ENCODE data around the gene DUOXA2.
"Not testable (repeated sequence)": the region's sequence is repeated elsewhere in the genome, so short reads cannot be mapped to it uniquely, and the experiment has no call there.

DUOXA2 gene

DNA sequence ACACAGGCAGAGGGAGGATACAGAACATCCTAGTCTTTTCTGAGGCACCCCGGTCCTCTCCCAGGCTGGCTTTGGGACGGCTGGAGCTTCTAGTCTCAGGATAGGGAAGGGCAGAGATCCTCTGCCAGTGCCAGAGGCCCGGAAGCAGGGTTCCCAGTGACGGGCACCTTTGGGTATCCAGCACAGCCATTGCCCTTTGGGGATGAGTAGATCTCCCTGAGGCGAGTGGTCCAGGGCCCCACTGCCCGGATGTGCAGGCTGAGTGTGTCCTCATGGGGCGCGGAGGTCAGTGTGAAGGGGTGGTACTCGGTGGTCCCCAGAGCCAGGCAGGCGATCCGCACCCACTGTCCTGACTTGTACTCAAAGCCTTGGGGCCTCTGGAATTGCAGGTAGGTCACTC is 18.5 kb upstream of the DUOXA2 start:
- DNase-seq (ENCODE audit: low read depth), result no peak

DNA sequence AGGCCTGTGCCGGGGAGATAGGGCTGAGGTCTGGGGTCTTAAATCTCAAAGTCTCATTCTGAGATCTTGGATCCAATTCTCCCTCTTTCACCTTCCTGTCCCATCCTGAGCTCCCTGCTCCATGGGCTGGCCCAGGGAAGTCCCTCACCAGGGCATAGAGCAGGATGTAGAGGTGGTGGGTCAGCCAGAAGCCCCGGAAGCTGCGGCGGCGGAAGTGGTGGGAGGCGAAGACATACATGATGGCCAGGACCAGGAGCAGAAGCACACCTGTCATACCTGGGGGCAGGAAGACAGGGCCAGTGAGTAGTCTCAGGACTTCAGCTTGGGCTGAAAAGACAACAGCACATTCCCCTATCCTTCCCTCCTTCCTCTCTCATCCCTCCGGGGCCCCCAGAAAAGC is 16.7 kb upstream of the DUOXA2 start:
- DNase-seq (ENCODE audit: low read depth), result no peak

DNA sequence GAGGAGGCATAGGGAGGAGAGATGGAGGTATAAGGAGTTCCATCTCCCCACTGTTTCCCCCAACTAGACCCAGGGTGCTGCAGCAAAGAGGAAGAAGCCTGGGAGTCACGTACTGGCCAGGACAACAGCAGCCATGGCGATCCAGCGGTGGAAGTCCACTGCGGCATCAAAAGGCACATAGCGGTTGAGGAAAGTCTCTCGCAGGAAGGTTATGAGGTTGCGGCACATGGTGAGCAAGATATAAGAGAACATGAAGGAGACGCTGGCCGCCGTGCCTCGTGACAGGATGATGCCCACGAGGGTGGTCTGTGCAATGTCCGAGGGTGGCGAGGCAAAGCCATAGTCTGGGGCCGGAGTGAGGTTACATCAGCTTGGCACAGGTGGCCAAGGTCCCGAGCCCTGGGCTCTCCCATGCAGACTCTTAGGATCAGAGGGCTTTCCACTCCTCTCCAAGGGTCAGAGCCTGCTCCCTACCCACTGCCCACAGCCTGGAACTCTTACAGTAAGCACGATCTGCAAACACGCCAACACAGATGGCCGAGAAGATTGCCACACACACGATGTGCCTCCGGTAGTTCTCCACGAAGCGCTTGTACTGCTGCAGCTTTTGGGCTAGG is 14.5 kb upstream of the DUOXA2 start:
- DNase-seq (ENCODE audit: low read depth), result no peak

DNA sequence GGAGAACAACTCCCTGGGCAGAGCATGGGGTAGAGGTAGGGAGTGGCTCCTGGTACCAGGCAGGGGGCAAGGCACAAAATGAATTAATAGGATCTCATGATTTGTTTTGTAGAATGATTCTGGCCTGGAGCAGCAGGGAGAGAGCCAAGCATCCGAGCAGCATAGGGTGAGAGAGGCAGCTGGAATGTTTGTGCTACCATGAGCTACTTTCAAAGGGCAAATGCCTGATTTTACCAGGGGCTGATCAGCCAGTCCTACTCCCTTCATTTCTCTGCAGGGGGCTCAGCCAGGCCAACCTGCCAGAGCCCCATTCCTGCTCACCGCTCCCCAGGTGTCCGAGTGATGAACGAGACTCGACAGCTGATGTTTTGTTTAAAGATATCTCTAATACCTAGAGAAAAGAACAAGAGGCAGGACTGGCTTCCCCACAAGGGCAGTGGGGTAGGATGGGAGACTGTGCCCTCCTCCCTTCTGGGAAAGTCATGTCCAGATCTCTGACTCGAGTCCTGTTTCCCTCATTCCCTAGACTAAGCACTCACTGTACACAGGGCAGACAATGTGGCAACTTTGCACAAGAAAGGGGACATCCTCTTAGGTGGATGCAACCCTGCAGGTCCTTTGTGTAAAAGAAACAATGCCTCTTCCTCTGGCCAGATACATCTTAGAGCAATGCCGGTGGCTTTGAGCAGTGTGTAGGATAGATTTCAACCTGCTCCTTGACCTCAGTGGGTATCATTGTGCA is 13.1 kb upstream of the DUOXA2 start:
- DNase-seq (ENCODE audit: low read depth), result no peak

DNA sequence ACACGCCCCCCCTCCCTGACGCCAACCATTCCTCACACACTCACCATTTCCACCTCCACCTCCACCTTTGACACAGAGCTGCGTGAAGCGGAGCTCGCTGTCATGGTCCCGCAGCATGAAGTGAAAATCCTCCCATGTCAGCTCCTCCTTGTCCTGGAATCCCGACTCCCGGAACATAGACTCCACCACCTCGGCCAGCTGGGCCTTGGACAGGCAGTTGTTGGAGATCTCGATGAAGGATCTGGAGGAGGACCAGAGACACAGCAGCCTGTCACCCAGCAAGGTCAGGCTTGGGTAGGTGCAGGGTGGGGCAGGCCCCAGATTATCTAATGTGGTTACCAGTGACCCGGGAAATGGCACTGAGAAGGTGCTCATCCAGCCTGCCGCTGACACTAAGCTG is 12.4 kb upstream of the DUOXA2 start:
- DNase-seq (ENCODE audit: low read depth), result no peak

DNA sequence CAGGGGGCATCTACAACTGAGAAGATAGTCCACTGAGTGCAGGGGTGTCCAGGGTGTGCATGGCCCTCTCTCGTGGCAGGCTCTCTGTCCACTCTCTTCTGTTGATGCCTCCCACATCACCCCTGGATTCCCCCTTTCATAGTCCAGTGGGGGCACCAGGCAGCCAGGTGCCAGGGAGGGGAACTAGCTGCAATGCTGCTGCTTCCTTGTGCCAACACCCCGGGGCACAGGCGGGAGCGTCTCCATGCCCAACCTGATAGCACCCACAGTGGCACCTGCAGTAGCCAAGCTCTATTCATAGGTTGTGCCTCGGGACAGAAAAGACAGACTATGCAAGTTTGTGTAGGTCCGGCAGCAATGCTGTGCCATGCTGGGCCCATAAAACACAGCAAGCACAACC is 11.9 kb upstream of the DUOXA2 start:
- no peak for DNase-seq (ENCODE audit: low read depth)

DNA sequence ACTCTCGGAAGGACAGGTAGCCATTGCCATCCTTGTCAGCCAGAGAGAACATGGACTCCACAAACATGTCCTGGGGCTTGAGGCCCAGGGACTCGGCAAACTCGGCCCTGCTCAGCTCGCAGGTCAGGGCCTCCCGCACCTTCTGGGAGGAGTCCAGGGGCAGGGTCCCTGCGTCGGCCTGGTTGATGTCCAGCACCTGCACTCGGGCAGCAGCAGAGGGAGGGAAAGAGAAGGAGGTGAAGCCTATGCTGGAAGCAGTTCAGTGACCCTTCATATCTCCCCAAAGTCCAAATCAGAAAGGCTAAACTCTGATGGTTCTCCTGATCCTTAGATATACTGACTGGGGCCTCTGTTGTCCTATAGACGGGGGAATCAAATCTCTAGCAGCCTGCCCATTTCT is 10.0 kb upstream of the DUOXA2 start:
- not testable (repeated sequence) for DNase-seq (ENCODE audit: low read depth)

DNA sequence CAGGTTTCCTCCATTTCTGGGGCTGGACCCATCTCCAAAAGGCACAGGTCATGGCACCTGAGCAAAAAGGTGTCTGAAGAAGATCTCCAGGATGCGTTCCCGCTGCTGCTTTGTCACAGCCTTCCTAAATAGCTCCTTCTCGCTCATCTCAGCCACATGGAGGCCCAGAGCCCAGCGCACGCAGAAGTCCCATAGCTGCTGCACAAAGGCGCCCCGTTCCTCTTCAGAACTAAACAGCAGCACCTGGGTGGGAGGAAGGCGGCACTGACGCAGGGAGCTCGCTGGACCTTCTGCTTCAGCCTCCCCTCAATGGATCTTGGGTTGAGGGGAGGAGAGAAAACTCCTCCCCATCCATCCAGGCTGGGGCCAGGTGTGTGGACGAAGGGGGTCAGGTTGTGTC is 8.5 kb upstream of the DUOXA2 start:
- no peak for DNase-seq (ENCODE audit: low read depth)

DNA sequence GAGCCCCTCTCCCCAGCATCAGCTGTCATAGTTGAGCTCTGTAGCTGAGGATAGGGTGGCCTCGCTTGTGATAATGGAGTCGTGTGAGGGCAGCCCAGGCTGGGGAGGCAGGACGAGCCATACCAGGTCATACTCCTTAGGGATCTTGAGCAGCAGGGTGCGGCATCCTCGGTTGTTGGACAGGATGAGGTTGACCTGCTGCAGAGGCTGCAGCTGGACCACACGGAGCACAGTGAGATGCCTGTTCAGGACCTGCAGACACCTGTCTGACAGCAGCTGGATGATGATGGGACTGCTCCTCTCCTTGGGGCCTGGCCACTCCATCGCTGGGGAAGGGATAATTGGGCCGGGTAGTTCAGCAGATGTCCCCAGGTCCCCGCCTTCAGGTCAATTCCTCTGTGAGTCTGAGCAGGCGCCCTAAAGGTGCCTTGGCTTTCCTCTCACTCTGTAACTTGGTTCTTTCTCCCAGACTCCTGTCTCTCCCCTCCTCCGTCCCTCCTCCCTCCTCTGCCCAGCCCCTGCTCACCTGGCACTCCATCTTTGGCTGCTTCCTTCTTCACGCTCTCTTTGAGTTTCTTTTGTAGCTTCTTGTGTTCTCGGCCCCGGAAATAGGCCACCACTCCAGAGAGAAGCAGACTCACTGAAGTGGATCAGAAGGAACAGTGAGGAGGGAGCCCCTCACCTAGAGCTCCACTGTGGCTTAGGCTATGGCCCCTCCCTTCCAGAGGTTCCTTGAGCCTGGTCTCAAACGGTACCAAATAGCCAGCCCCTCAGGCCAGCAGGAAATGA is 7.9 kb upstream of the DUOXA2 start:
- DNase-seq (ENCODE audit: low read depth), result no peak

DNA sequence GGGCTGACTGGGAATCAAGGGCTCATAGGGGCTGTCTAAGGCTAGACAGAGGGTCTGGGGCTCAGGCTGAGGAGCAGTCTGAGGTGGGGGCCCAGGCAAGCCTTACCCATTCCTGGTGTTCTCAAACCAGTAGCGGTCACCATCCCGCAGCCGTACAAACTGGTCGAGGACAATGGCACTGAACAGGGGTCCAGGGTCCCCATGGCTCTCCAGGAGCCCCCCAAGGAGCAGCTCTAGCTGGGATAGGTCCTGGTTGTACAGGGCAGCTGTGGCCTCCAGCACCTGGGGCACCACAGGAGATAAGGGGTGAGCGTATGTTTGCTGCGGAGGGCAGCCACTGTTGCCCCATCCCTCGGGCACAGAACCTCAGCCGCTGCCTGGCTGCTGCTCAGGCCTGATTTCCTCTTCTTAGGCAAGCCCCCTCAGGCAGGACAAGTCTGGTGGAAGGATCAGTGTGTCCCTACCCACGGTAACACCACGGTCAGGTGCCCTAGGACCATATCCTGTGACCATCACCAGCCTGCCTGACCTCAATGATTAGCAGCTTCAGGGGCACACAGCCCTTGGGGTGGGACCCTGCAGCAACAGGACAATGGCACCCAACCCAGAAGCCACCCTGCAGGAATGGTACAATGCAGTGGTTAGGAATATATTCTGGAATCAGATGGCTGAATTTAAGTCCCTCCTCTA is 6.0 kb upstream of the DUOXA2 start:
- DNase-seq (ENCODE audit: low read depth), result no peak

DNA sequence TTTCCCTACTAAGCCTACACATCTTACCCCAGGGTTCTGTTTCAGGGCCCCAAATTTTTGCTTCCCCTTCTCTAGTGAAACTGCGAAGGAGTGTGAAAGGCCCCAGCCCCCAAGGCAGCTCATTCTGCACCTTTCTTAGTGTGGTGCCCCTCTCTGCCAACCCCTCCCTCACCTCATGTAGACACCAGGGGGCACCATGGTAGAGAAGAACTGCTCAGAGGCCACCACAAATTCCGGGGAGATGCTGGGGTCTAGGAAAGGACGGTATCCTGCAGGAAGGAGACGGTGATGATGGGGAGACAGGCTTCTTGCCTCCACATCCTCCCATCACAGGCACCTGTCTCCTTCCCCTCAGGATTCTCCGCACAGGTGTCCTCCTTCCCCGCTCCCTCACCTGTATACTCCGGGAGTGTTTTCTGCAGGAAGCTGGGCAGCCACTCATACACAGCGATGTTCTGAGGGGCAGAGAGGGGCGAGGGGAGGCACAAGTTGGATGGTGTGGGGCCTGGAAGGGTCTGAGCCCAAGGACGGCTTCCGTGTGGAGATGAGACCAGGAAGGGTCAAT is 3.8 kb upstream of the DUOXA2 start:
- DNase-seq (ENCODE audit: low read depth), result no peak

DNA sequence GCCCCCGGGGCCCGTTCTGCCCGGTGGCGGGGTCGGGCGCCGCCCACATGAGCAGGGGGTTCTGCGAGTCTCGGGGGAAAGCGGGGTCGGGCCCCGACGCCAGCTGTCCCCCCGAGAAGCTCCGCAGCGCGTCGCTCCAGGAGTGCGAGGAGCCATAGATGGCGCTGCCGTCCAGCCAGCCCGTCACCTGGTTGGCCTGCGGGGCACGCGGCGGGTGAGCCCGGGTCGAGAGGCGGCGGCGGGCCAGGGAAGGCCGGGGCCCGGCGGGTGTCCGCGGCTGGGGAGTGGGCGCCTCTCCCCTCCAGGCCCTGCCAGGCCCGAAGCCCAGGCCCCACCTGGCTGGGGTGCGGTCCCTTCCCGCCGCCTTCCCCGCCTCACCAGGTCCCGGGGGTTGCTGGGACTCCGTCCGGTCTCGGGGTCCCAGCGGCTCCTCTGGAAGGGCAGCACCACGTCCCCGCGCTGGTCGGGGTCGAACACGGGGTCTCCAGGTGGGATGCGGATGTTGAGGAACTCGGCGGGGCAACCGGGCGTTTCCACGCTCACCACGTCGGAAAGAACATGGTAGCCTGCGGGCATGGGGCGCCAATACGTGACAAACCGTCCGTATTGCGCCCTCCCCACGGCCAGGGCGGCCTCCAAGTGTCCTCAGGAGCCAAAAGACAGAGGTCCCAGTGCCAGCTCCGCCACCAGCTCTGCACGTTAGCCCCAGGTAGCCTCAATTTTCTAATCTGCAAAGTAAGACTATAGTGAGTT is 2.6 kb upstream of the DUOXA2 start:
- DNase-seq (ENCODE audit: low read depth), result no peak

DNA sequence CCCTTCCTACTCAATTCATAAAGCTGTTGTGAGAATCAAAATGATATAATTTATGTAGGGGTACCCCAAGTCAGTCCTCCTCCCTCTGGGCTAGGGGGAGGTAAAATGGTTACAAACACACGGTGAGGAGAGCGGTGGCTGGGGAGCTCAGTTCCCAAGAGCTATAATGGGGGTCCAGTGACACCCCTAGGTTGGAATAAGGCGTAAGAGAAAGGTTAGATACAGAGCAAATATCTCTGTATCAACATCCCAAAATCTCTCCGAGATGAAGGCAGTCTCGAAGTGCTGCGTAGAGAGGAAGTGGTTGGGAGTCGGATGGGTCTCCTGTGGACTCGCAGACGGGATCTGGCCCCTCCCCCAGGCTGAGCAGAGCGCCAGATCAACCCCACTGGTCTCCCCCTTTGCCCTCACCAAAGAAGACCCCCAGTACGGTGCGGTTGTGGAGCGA is 2.0 kb upstream of the DUOXA2 start:
- DNase-seq (ENCODE audit: low read depth), result no peak

DNA sequence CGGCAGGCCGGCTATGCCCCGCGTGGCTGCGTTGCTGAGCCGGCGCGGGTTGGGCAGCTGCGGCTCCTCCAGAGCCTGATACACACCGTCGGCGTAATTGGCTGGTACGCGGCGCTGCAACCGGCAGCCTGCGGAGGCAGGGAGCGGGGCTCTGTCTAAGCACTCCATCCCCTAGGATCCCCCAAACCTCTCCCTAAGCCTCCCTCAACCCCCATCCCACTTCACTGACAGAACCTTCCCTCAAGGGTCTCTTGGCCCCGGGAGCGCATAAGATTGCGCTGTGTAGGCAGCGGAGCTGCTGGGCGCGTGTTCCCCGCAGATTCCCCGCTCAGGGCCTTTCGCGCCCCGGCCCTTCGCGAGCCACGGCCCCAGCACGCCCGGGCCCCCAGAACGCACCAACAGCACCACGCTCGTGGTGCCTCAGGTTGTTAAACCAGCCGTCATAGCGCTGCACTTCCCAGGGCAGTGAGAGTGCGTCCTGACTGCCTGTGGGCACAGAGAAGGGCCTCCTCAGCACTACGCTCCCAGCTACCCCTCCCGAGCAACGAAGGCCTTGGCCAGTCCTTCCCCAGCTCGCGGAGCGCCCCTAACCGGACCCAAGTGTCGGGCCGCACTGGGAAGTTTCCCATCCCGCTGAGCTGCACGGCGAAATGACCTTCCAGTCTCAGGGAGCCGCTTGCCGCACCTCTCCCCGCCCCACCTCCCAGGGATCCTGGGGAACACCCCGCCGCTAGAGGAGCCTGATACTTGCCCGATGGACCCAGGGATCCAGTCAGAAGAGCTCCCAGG is 1.3 kb upstream of the DUOXA2 start:
- no peak for DNase-seq (ENCODE audit: low read depth)

DNA sequence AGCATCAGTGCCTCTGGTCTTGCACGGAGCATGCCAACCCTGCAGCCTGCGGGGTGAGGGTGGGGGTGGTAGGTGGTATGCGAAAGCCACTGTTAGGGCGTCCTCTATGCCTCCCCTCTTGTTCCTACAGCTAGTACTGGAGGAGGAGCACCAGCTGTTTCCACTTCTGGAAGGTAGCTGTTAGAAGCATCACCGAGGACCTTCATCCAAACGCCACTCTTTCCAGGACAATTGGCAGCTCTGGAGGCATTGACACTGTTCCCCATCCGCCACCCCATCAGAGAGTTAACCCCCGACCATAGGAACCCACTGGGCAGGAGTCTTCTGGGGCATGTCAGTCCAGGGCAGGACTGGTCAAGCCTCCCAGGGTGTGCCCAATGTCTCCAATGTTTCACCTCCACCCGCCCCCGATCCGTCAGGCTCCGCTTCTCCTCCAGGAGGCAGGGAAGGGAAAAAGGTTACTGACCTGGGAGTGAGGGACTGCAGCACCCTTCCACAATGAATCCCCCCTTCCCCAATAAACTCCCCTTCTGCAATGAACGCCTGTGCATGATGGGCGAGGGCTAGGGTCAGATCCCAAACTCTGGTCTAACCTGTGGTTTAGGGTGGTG is 641 bp upstream of the DUOXA2 start:
- DNase-seq (ENCODE audit: low read depth), result no peak

DNA sequence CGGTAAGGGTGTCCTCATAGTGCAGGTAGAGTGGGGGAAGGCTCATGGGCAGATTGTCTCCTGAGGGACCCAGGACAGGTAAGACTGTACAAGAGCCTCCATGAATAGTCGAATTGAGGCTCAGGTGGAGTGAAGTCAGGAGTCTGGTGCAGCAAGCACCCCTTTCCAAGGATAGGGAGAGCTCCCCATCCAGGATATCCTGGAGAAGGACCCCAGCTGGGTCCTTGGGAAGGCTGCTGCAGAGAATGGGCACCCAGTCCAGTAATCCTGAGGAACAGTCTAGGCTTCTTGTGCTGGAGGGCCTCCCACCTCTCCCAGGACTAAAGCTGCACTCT is 592 bp downstream of the DUOXA2 start:
- DNase-seq (ENCODE audit: low read depth), result no peak

DNA sequence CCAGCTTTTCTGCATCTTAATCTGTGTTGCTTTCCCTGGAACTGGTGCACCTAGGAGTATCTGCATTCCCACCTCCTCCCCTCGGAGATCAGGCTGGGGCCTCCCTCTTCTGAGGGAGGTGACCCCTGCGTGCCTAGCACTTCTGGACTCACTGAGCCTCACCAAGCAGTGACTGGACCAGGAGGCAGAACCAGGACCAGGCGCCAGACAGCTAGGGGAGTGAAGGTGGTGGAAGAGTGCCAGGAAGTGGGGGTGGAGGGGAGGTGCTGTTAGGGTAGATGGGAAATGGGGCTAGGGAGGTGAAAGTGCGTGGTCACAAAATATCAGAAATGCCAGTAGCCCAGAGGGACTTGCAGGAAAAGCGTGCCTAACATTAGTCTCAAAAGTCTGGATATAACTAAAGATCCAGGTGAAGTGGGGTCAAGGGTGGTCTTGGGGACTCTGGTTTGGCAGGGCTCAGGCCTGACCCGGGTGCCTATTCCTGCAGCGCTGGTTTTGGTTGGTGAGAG is 1.2 kb downstream of the DUOXA2 start:
- DNase-seq (ENCODE audit: low read depth), result no peak

DNA sequence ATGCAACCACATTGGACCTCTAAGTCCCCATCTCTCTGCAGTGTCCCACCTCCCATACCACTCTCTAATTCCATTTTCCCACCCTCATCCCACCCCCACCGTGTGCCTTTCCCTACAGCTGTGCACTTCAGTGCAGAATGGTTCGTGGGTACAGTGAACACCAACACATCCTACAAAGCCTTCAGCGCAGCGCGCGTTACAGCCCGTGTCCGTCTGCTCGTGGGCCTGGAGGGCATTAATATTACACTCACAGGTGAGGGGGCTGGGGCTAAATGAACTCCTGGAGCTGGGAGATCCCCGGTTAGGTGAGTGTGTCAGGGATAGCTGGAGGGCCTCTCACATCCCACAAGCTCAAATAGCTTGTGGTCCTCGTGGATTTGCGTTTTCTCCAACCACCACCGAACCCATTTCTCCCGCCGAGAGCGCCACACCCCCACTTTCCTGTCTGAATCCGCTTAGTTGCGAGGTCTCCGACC is 1.9 kb downstream of the DUOXA2 start:
- DNase-seq (ENCODE audit: low read depth), result no peak

DNA sequence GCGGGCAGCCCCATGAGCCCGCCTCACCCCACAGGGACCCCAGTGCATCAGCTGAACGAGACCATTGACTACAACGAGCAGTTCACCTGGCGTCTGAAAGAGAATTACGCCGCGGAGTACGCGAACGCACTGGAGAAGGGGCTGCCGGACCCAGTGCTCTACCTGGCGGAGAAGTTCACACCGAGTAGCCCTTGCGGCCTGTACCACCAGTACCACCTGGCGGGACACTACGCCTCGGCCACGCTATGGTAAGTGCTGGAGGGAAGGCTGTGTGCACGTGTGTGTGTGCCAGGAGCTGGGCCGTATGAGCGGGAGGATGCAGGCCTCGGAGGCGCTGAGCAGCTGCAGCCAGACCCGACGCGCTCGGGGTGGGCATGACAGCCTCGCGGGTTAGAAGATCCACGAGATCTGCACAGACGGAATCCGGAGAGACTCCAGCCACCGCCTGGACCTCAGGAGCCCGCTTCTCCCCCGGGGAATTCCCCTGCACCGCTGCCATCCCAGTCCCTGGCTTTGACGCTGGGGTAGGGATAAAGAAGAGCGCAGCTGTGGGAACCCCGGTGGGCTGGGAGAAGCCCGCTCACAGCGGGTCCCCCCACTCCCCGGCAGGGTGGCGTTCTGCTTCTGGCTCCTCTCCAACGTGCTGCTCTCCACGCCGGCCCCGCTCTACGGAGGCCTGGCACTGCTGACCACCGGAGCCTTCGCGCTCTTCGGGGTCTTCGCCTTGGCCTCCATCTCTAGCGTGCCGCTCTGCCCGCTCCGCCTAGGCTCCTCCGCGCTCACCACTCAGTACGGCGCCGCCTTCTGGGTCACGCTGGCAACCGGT is 2.6 kb downstream of the DUOXA2 start:
- DNase-seq (ENCODE audit: low read depth), result no peak

Measured in ELR (cell line).